HFFc6 (cell line): Measurements from ENCODE around the gene SPRTN. TPM values are rescaled to one million over a fixed set of nuclear protein-coding genes. Genes with fewer than 3 reads are reported as not detected.

Experiments
- DNase-seq: peaks from one replicate; pipeline ENCODE4 v3.0.0-alpha.2; 2018
- H3K27ac Mint-ChIP-seq: 2 replicates; pipeline ENCODE4 v1.8.0; 2020; ENCODE audit warnings: mild to moderate bottlenecking, mixed read lengths
- H3K27me3 Mint-ChIP-seq: 2 replicates; pipeline ENCODE4 v1.8.0; 2021; ENCODE audit warnings: mild to moderate bottlenecking, moderate library complexity, mixed read lengths; ENCODE audit not compliant: insufficient read depth
- H3K36me3 Mint-ChIP-seq: 2 replicates; pipeline ENCODE4 v1.8.0; 2021; ENCODE audit warnings: low read depth, mixed read lengths
- H3K4me1 Mint-ChIP-seq: 2 replicates; pipeline ENCODE4 v1.8.0; 2020; ENCODE audit warnings: low read depth, mixed read lengths
- H3K4me3 Mint-ChIP-seq: 2 replicates; pipeline ENCODE4 v1.8.0; 2020; ENCODE audit warnings: mild to moderate bottlenecking, moderate library complexity, mixed read lengths
- H3K9me3 Mint-ChIP-seq: 2 replicates; pipeline ENCODE4 v1.8.0; 2020; ENCODE audit warnings: mild to moderate bottlenecking, mixed read lengths
- CTCF ChIP-seq: fragments of 200-600 bp; sonication (generic); IDR thresholded peaks from 2 replicates; pipeline ENCODE4 v1.5.0; 2021; ENCODE audit warnings: antibody characterized with exemption, mild to moderate bottlenecking
- total RNA-seq, 6 experiments: library from RNA; stranded (reverse); fragmentation: NEBNext Ultra II Directional; extraction: Animal tissue kit (Norgen Biotek cat#: 25700); gene quantifications; 2 replicates in 1 of 6; 3 replicates in 5 of 6; pipeline ENCODE4 v1.2.3, GENCODE V29; 2021

SPRTN gene
- total RNA-seq, 6 experiments from 2014 or later = 8.4 to 12.6 (median 10.4) TPM

DNA sequence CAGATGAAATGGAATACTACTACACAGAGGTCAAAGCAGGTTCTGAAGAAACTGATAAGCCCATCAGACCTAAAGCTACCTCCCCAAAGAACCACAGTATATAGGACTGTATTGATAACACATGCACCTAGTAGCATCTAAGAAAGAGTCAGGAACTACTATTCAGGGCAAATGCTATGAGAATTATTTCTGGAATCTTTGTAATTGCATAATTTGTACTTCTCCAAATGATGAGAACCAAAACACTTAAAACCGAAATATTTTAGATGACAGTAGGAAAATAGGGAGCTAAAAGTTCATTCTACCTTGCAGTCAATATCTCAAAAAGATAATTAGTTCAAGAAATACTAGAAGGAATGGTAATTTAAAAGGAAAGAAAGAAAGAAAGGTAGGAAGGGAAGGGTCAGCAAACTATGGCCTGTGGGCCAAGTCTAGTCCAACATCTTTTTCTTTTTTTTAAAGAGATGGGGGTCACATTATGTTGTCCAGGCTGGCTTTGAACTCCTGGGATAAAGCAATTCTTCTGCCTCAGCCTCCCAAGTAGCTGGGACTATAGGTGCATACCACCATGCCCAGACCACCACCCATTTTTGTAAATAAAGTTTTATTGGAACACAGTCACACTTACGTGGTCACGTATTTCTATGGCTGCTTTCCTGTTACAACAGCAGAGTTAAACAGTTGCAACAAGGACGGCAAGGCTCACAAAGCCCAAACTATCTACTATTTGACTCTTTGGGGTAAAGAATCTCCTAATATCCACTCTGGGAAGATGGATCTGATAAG is 60.0 kb downstream of the SPRTN start:
- Mint-ChIP-seq H3K27ac (0 out of 2 replicates have a peak overlapping the region, but pooled peaks have one; percentile 10), H3K36me3 (no peaks in the 10 kb centered on the region), H3K9me3 (no peaks in the 10 kb centered on the region), H3K4me1 (peaks cover 62% of the 10 kb centered on the region), H3K27me3 (no peaks in the 10 kb centered on the region), H3K4me3 (no peak overlapping the region)
- no peak for TF ChIP-seq CTCF
- no peak for DNase-seq

DNA sequence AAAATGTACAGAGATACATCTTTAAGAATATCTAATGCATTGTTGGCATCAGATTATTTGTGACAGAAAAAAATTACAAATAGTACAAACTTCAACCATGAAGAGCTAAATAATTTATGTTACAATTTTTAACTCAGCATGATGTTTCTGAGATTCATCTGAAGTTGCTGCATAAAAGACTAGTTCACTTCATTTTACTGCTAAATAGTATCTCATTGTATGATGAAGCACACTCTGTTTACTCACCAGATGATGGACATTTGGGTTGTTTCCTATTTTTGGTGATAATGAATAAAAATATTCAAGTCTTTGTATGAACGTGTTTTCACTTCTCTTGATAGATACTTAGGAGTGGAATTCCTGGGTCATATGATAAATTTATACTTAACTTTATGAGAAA is 63.4 kb downstream of the SPRTN start:
- DNase-seq = no peak
- H3K27me3 Mint-ChIP-seq = no peaks in the 10 kb centered on the region
- H3K36me3 Mint-ChIP-seq = no peaks in the 10 kb centered on the region
- H3K9me3 Mint-ChIP-seq = no peaks in the 10 kb centered on the region
- no peak overlapping the region for H3K27ac Mint-ChIP-seq
- H3K4me1 Mint-ChIP-seq = peaks cover 29% of the 10 kb centered on the region
- H3K4me3 Mint-ChIP-seq = no peak overlapping the region
- no peak for TF ChIP-seq CTCF

- TF ChIP-seq CTCF = no peak
- Mint-ChIP-seq H3K27me3 (no peaks in the 10 kb centered on the region), H3K4me3 (no peak overlapping the region), H3K9me3 (no peaks in the 10 kb centered on the region), H3K27ac (no peak overlapping the region), H3K4me1 (peaks cover 12% of the 10 kb centered on the region; the same call in 1 of the 2 replicates), H3K36me3 (no peaks in the 10 kb centered on the region)
- no peak for DNase-seq
Measured at GRCh38 chr1:231404318-231404717, 66.2 kb downstream of the SPRTN start.

Other genes with a start within 250 kb of the SPRTN start
- gene TRIM67, start 176.2 kb upstream of the SPRTN start, total RNA-seq = not detected
- 10 to 100 TPM; 32.5 to 37.2 (median 34.8) TPM for gene GNPAT, start 97.1 kb upstream of the SPRTN start, total RNA-seq
- 10 to 100 TPM; 12.3 to 14.8 (median 14.2) TPM for gene EXOC8, start 441 bp upstream of the SPRTN start, total RNA-seq
- gene EGLN1, start 84.0 kb downstream of the SPRTN start, total RNA-seq = 10 to 100 TPM; 22.5 to 31.8 (median 26.0) TPM
- gene TSNAX, start 190.4 kb downstream of the SPRTN start, total RNA-seq = 10 to 100 TPM; 52.1 to 64.4 (median 60.1) TPM